LoVo (cell line): ENCODE data around the gene OPN4.
A peak's percentile ranks its signal among the peaks of the same experiment; 100 is the strongest.
"Not testable (repeated sequence)": the region's sequence is repeated elsewhere in the genome, so short reads cannot be mapped to it uniquely, and the experiment has no call there.

ENCODE experiments used
- DNase-seq: peaks from one replicate; pipeline ENCODE4 v3.0.0-alpha.2; 2016; ENCODE audit warnings: low spot score

OPN4 gene

GRCh38 chr10:86654411-86655172 lies at the start of gene OPN4:
TSS of gene OPN4 (plus strand) at chr10:86654547. CDS start at chr10:86654784, 237 bp downstream.
- no peak for DNase-seq

GRCh38 chr10:86607674-86608073 lies 46.7 kb upstream of the OPN4 start:
- no peak for DNase-seq

GRCh38 chr10:86609920-86610319 lies 44.4 kb upstream of the OPN4 start:
- DNase-seq: no peak

GRCh38 chr10:86611386-86611785 lies 43.0 kb upstream of the OPN4 start:
- DNase-seq: no peak

- DNase-seq: no peak
Measured at GRCh38 chr10:86613096-86613495, 41.3 kb upstream of the OPN4 start.

- no peak for DNase-seq
Measured at GRCh38 chr10:86613905-86614304, 40.4 kb upstream of the OPN4 start.

GRCh38 chr10:86614853-86615252 lies 39.5 kb upstream of the OPN4 start:
- DNase-seq: no peak

GRCh38 chr10:86617278-86617677 lies 37.1 kb upstream of the OPN4 start:
- DNase-seq: not testable (repeated sequence)

- no peak for DNase-seq
Measured at GRCh38 chr10:86628311-86628710, 26.0 kb upstream of the OPN4 start.

GRCh38 chr10:86630079-86630478 lies 24.3 kb upstream of the OPN4 start:
- no peak for DNase-seq

GRCh38 chr10:86632009-86632800 lies 22.1 kb upstream of the OPN4 start:
- DNase-seq: no peak

- DNase-seq: no peak
Measured at GRCh38 chr10:86632951-86633350, 21.4 kb upstream of the OPN4 start.

- DNase-seq: peak; percentile 50
Measured at GRCh38 chr10:86635402-86635801, 18.9 kb upstream of the OPN4 start.

- no peak for DNase-seq
Measured at GRCh38 chr10:86636311-86636710, 18.0 kb upstream of the OPN4 start.

- DNase-seq: no peak
Measured at GRCh38 chr10:86642021-86642420, 12.3 kb upstream of the OPN4 start.

- DNase-seq: no peak
Measured at GRCh38 chr10:86642499-86642898, 11.8 kb upstream of the OPN4 start.

- DNase-seq: no peak
Measured at GRCh38 chr10:86644152-86644793, 10.1 kb upstream of the OPN4 start.

GRCh38 chr10:86644794-86645445 lies 9.4 kb upstream of the OPN4 start:
- no peak for DNase-seq

GRCh38 chr10:86645621-86646165 lies 8.7 kb upstream of the OPN4 start:
- not testable (repeated sequence) for DNase-seq

- DNase-seq: no peak
Measured at GRCh38 chr10:86646532-86646931, 7.8 kb upstream of the OPN4 start.

- no peak for DNase-seq
Measured at GRCh38 chr10:86646933-86647332, 7.4 kb upstream of the OPN4 start.
